SH-SY5Y (cell line): ENCODE results near the gene SIL1.

Experiments used
- GATA2 ChIP-seq: IDR thresholded peaks from 2 replicates; pipeline ENCODE4 v1.6.1; 2011; ENCODE audit warnings: mild to moderate bottlenecking, low read depth, low read length
- GATA3 ChIP-seq: IDR thresholded peaks from 2 replicates; pipeline ENCODE4 v1.6.1; 2011; ENCODE audit warnings: low read depth, mild to moderate bottlenecking, low read length, moderate library complexity

DNA sequence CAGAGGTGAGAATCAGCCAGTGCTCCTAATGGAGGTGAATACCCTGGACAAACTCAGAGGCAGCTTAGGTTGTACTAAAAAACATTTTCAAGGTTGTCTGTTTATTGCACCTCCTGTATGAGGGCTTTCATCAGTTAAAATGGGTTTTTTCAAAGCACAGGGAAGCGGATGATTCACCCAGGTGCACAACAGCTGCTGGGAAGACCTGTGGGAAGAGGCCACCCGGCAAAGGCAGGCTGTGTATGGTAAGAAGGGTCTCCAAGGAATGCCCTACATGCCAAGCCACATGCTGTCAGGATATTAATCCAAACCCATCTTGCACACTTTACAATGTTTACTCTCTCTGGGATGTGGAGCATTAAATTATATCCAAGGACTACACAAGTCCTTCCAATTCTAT is 14.7 kb downstream of the SIL1 start:
- TF ChIP-seq GATA3 (no peak), GATA2 (no peak)
